Measurements from ENCODE around the gene CCP110. TPM values are rescaled to one million over a fixed set of nuclear protein-coding genes. Genes with fewer than 3 reads are reported as not detected.

Gene CCP110
- total RNA-seq, 5 donors from 2014 or later (not counting 1 experiment from before 2014, with no cell fraction given) = 12.3 to 18.8 (median 17.1) TPM

DNA sequence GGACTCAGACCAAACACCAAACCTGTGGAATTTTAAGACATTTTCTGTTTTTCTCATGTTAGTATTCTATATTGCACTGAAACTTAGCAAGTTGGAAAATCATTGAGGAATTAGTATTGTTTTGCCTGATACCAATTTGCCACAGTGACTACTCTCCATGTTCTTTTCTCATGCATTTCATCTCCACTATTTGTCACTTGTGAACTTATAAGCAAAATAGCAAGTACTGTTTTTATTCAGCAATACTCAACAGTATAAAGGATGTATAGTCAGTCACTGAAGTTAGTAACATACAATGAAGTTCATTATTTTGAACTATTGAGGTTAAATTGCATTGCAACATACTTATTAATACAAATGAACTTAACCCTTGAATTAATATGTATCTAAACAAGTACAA lies 25.9 kb downstream of the CCP110 start:
- H3K4me1 Mint-ChIP-seq = peaks cover under 1 to 7% (median 6%) of the 10 kb centered on the region in 3 donors
- DNase-seq (no peak), ATAC-seq (replicated peaks in 1 of 4) (no peak)
- no peaks in the 10 kb centered on the region for H3K27me3 ChIP-seq (replicated peaks in 1 of 2; ENCODE audit: control insufficient read depth in 2 of 2, extremely low read depth in 1 of 2, insufficient read depth in 2 of 2, low read length in 1 of 2)
- H3K4me3 Mint-ChIP-seq = no peak overlapping the region
- H3K27me3 Mint-ChIP-seq = no peaks in the 10 kb centered on the region
- peaks cover 0 to 18% of the 10 kb centered on the region in 2 donors for H3K36me3 ChIP-seq (ENCODE audit: control insufficient read depth in 2 of 2, extremely low read depth in 1 of 2, insufficient read depth in 1 of 2, low read length in 1 of 2)
- peaks cover 0 to 6% of the 10 kb centered on the region in 2 experiments for H3K4me1 ChIP-seq (ENCODE audit: control insufficient read depth in 1 of 2, extremely low read depth in 1 of 2, insufficient read depth in 2 of 2, low read length in 2 of 2)
- peaks cover 17% of the 10 kb centered on the region for H3K36me3 Mint-ChIP-seq
- H3K9me3 ChIP-seq = no peaks in the 10 kb centered on the region
- H3K4me3 ChIP-seq (ENCODE audit: control insufficient read depth in 1 of 2, extremely low read depth in 1 of 2, low read length in 1 of 2) = no peak overlapping the region
- CTCF ChIA-PET = interaction anchor here in 1 of 2 donors (1.0 kb wide), 1 partner anchor 10 kb away, joined by 3 read pairs; no protein-coding TSS in a partner anchor
- H3K9me3 Mint-ChIP-seq = no peaks in the 10 kb centered on the region
- no peak overlapping the region for H3K27ac Mint-ChIP-seq
- no peak overlapping the region for H3K27ac ChIP-seq (ENCODE audit: low read length)
- POLR2A ChIA-PET = no interaction called here

- DNase-seq = peak; percentile 90 to 99 (median 94)
- Histone ChIP-seq H3K27ac (ENCODE audit: low read length) (peak within 1 kb of the TSS; percentile 76), H3K36me3 (ENCODE audit: control insufficient read depth in 2 of 2, extremely low read depth in 1 of 2, insufficient read depth in 1 of 2, low read length in 1 of 2) (no peaks in the 10 kb centered on the region), H3K4me3 (ENCODE audit: control insufficient read depth in 1 of 2, extremely low read depth in 1 of 2, low read length in 1 of 2) (peak within 1 kb of the TSS; percentile 69 to 96), H3K9me3 (no peaks in the 10 kb centered on the region), H3K4me1 (ENCODE audit: control insufficient read depth in 1 of 2, extremely low read depth in 1 of 2, insufficient read depth in 2 of 2, low read length in 2 of 2) (peaks cover 0 to 17% of the 10 kb centered on the region in 2 experiments), H3K27me3 (replicated peaks in 1 of 2; ENCODE audit: control insufficient read depth in 2 of 2, extremely low read depth in 1 of 2, insufficient read depth in 2 of 2, low read length in 1 of 2) (no peaks in the 10 kb centered on the region)
- H3K9me3 Mint-ChIP-seq = no peaks in the 10 kb centered on the region
- CTCF ChIA-PET = interaction anchor here (0.5 to 3.3 kb wide), 22 partner anchors 9 to 830 kb away, joined by 3 to 47 read pairs (median 4); partner anchors contain the start of genes CCP110 (in 2 of the 2), ARL6IP1 (in 1 of the 2), COQ7 (in 1 of the 2) and GPRC5B (in 1 of the 2)
- H3K4me1 Mint-ChIP-seq = peaks cover 21 to 29% (median 26%) of the 10 kb centered on the region in 3 donors
- H3K27ac Mint-ChIP-seq = peak within 1 kb of the TSS; percentile 84 to 96
- POLR2A ChIA-PET = interaction anchor here in 1 of 2 donors (0.6 to 2.1 kb wide), 4 partner anchors 32 to 765 kb away, joined by 3 to 7 read pairs (median 3); partner anchors contain the start of genes ARL6IP1, CCP110, IQCK and KNOP1
- under 1% methylated on average over 43 of the region's 53 CpGs for WGBS (ENCODE audit: insufficient coverage)
- H3K27me3 Mint-ChIP-seq = no peaks in the 10 kb centered on the region
- peak within 1 kb of the TSS; percentile 94 to 95 (median 95) for H3K4me3 Mint-ChIP-seq
- peaks cover 5% of the 10 kb centered on the region for H3K36me3 Mint-ChIP-seq
- ATAC-seq (replicated peaks in 1 of 4) = peak; percentile 94 to 98 (median 96)
These were observed 31.6 kb downstream of the CCP110 start, which contains the start of gene VPS35L for GRCh38 chr16:19555186-19555937. Gene VPS35L (plus strand): TSS chr16:19555703. CDS start chr16:19555730, 27 bp downstream.

DNA sequence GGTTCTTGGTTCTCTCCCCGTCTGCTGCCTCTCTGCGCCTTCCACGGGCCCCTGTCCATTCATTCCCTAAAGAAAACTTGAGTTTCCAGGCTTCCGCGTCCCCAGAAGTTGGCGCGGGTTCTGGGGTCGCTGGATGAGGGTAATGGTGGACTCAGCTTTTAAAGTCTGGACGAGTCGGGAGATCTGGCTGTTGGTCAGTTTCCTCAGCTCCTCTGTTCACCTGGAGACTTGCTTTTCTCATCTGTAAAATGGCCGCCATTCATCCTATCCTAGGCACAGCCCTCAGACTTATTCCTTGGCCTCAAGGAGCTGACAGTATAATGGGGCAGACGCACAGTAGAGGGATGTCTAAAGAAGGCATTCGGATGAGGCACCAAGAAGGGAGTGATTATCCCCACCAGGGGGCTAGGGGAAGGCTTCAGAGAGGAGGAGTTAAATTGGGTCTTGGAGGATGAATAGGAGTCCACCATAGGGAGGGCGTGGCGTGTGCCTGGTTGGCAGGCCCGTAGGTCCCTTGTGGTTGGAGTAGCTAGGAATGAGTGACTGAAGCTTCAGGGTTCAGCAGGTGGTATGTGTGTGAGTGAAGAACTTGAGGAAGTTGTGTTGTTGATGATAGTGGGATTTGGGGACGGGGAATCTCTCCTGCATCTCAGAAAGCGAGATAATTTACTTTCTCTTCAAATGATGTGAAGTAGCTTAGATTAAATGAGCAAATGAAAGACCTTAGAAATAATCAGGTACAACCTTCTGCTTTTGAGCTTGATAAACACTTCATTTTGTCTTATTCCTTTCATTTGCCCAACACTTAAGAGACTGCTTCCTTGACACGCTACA lies 32.4 kb downstream of the CCP110 start:
- Histone ChIP-seq H3K4me1 (ENCODE audit: control insufficient read depth in 1 of 2, extremely low read depth in 1 of 2, insufficient read depth in 2 of 2, low read length in 2 of 2) (peaks cover 0 to 17% of the 10 kb centered on the region in 2 experiments), H3K4me3 (ENCODE audit: control insufficient read depth in 1 of 2, extremely low read depth in 1 of 2, low read length in 1 of 2) (peak overlapping the region; percentile 69 to 96), H3K27ac (ENCODE audit: low read length) (peak overlapping the region; percentile 76), H3K9me3 (no peaks in the 10 kb centered on the region), H3K27me3 (replicated peaks in 1 of 2; ENCODE audit: control insufficient read depth in 2 of 2, extremely low read depth in 1 of 2, insufficient read depth in 2 of 2, low read length in 1 of 2) (no peaks in the 10 kb centered on the region), H3K36me3 (ENCODE audit: control insufficient read depth in 2 of 2, extremely low read depth in 1 of 2, insufficient read depth in 1 of 2, low read length in 1 of 2) (no peaks in the 10 kb centered on the region)
- H3K27me3 Mint-ChIP-seq = no peaks in the 10 kb centered on the region
- WGBS (ENCODE audit: insufficient coverage) = 27% methylated on average over 10 of the region's 19 CpGs
- H3K4me1 Mint-ChIP-seq = peaks cover 21 to 29% (median 27%) of the 10 kb centered on the region in 3 donors
- ATAC-seq (replicated peaks in 1 of 4) (no peak), DNase-seq (peak in 8 of 35 experiments; percentile 0 to 41 (median 4))
- POLR2A ChIA-PET = interaction anchor here in 1 of 2 donors (0.6 to 2.1 kb wide), 5 partner anchors 24 to 766 kb away, joined by 3 to 7 read pairs (median 3); partner anchors contain the start of genes ARL6IP1, CCP110, IQCK and KNOP1
- CTCF ChIA-PET = interaction anchor here (0.6 to 3.3 kb wide), 26 partner anchors 8 to 829 kb away, joined by 3 to 47 read pairs (median 5); partner anchors contain the start of genes CCP110 (in 2 of the 2), ARL6IP1 (in 1 of the 2), COQ7 (in 1 of the 2) and GPRC5B (in 1 of the 2)
- H3K27ac Mint-ChIP-seq = peak overlapping the region; percentile 84 to 96
- peak overlapping the region; percentile 94 to 95 (median 95) for H3K4me3 Mint-ChIP-seq
- H3K36me3 Mint-ChIP-seq = peaks cover 1% of the 10 kb centered on the region
- no peaks in the 10 kb centered on the region for H3K9me3 Mint-ChIP-seq

GRCh38 chr16:19559242-19559910 lies 35.6 kb downstream of the CCP110 start:
- WGBS (ENCODE audit: insufficient coverage) = 100% methylated on average over 2 of the region's 10 CpGs
- Histone ChIP-seq H3K4me3 (ENCODE audit: control insufficient read depth in 1 of 2, extremely low read depth in 1 of 2, low read length in 1 of 2) (no peak overlapping the region), H3K27me3 (replicated peaks in 1 of 2; ENCODE audit: control insufficient read depth in 2 of 2, extremely low read depth in 1 of 2, insufficient read depth in 2 of 2, low read length in 1 of 2) (no peaks in the 10 kb centered on the region), H3K9me3 (no peaks in the 10 kb centered on the region), H3K36me3 (ENCODE audit: control insufficient read depth in 2 of 2, extremely low read depth in 1 of 2, insufficient read depth in 1 of 2, low read length in 1 of 2) (no peaks in the 10 kb centered on the region), H3K4me1 (ENCODE audit: control insufficient read depth in 1 of 2, extremely low read depth in 1 of 2, insufficient read depth in 2 of 2, low read length in 2 of 2) (peaks cover 0 to 15% of the 10 kb centered on the region in 2 experiments), H3K27ac (ENCODE audit: low read length) (no peak overlapping the region)
- Mint-ChIP-seq H3K4me3 (no peak overlapping the region), H3K27me3 (no peaks in the 10 kb centered on the region), H3K4me1 (peaks cover 26 to 31% (median 26%) of the 10 kb centered on the region in 3 donors), H3K9me3 (peaks cover 0 to 5% (median 0%) of the 10 kb centered on the region in 3 donors), H3K27ac (no peak overlapping the region), H3K36me3 (peaks cover 6% of the 10 kb centered on the region)
- POLR2A ChIA-PET = interaction anchor here in 1 of 2 donors (0.7 kb wide), 1 partner anchor 29 kb away, joined by 4 read pairs; no protein-coding TSS in a partner anchor
- CTCF ChIA-PET = interaction anchor here (0.6 to 1.0 kb wide), 9 partner anchors 12 to 787 kb away, joined by 3 to 6 read pairs (median 3); no protein-coding TSS in a partner anchor
- ATAC-seq (replicated peaks in 1 of 4) (no peak), DNase-seq (peak in 14 of 35 experiments; percentile 3 to 80 (median 12))

GRCh38 chr16:19560078-19560477 lies 36.3 kb downstream of the CCP110 start:
- DNase-seq (no peak), ATAC-seq (replicated peaks in 1 of 4) (no peak)
- H3K4me3 ChIP-seq (ENCODE audit: control insufficient read depth in 1 of 2, extremely low read depth in 1 of 2, low read length in 1 of 2) = no peak overlapping the region
- H3K9me3 Mint-ChIP-seq = peaks cover 0 to 5% (median 0%) of the 10 kb centered on the region in 3 donors
- H3K27me3 ChIP-seq (replicated peaks in 1 of 2; ENCODE audit: control insufficient read depth in 2 of 2, extremely low read depth in 1 of 2, insufficient read depth in 2 of 2, low read length in 1 of 2) = no peaks in the 10 kb centered on the region
- no peak overlapping the region for H3K4me3 Mint-ChIP-seq
- peaks cover 20 to 26% (median 21%) of the 10 kb centered on the region in 3 donors for H3K4me1 Mint-ChIP-seq
- no peaks in the 10 kb centered on the region for H3K27me3 Mint-ChIP-seq
- POLR2A ChIA-PET = no interaction called here
- peaks cover 0 to 1% of the 10 kb centered on the region in 2 donors for H3K36me3 ChIP-seq (ENCODE audit: control insufficient read depth in 2 of 2, extremely low read depth in 1 of 2, insufficient read depth in 1 of 2, low read length in 1 of 2)
- H3K27ac Mint-ChIP-seq = no peak overlapping the region
- CTCF ChIA-PET = interaction anchor here in 1 of 2 donors (0.7 to 0.8 kb wide), 2 partner anchors 23 to 30 kb away, joined by 3 to 5 read pairs; no protein-coding TSS in a partner anchor
- peaks cover 6% of the 10 kb centered on the region for H3K36me3 Mint-ChIP-seq
- 100% methylated on average over 1 of the region's 4 CpGs for WGBS (ENCODE audit: insufficient coverage)
- H3K27ac ChIP-seq (ENCODE audit: low read length) = no peak overlapping the region
- peaks cover 0 to 8% of the 10 kb centered on the region in 2 experiments for H3K4me1 ChIP-seq (ENCODE audit: control insufficient read depth in 1 of 2, extremely low read depth in 1 of 2, insufficient read depth in 2 of 2, low read length in 2 of 2)
- H3K9me3 ChIP-seq = no peaks in the 10 kb centered on the region
